NCI-H226 (cell line): ENCODE results near the gene SCO1.

Experiments
- DNase-seq: peaks from one replicate; pipeline ENCODE4 v3.0.0-alpha.2; 2015

The SCO1 gene

DNA sequence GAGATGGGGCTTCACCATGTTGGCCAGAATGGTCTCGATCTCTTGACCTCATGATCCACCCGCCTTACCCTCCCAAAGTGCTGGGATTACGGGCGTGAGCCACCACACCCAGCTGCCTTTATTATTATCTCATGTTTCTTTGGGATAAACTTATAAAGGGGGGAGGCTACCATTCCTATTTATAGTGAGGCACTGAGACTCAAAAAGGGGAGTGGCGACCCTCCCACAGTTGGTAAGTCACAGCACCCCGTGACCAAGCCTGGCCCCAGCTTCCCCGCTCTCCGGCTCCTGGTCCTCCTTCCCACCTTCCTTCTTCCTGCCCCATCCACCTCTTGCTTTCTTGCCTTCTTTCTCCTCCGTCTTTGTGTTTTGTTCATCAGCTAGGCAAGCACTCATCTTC is 45.4 kb downstream of the SCO1 start:
- DNase-seq: no peak

DNA sequence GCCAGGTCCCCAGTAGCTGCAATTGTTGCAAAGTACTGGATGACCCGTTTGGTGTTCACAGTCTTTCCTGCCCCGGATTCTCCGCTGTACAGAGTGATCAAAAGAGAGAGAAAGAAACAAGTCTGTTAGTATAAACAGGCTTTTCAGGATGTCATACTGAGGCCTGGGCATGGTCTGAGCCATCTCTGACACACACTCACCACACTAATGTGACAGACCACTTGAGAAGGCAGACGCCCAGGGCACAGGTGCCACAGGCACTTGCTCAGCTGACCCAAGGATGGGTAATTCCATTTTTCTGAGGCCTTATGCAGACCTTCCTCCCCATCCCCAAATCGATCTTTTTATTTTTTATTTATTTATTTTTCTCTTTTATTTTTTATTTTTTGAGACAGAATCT is 47.7 kb downstream of the SCO1 start:
- DNase-seq: no peak

DNA sequence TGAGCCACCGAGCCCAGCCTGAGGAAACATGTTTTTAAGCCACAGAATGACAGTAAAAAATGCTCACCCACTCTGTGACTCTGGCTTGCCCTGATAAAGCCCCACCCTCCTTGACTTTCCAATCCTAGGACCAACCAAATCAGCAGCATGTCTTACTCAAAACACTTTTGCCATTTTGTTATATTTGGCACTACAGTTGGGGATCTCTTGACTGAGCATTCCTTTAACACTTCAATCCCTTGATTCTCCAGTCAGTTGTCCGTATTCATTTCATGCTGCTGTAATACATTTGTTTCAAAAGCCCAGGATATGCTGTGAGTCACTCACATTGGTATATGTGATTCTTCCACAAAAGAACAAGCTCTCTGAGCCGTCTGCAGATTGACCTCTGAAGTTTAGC is 48.4 kb downstream of the SCO1 start:
- no peak for DNase-seq

DNA sequence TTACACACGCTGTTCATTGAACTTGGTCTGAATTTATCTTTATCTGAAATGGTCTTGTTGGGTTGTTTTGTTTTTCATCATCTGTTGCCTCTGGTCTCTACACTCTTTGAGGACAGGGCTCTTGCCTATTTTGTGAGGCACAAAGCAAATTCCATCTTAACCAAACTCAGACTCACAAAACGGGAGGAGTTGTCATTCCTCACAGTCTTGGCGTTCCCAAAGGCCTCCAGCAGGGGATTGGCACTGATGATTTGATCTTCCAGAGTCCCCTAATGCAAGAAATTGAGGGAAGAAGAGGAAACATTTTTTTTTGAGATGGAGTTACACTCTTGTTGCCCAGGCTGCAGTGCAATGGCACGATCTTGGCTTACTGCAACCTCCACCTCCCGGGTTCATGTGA is 49.0 kb downstream of the SCO1 start:
- DNase-seq: no peak

DNA sequence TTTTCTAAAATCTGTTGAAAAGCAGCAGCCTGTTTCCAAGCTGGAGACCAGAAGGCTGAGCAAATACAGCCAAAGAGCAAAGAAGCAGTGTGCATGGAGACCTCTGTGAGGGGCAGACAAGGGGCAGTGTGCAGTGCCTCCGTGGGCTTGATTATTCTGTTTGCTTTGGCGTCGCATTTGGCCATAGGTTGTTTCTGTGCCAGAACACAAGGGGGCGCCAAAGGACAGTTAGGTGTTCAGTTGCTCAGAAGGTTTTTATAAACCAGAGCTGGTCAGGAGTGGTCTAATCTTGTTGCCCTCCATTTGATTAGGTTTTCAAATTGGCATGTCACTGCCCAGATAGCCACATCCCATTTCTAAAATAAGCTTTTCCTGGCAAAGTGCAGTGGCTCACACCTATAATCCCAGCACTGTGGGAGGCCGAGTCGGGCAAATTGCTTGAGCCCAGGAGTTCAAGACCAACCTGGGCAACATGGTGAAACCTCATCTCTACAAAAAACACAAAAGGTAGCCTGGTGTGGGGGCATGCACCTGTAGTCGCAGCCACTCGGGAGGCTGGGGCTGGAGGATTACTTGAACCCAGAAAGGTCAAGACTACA is 50.8 kb downstream of the SCO1 start:
- no peak for DNase-seq

DNA sequence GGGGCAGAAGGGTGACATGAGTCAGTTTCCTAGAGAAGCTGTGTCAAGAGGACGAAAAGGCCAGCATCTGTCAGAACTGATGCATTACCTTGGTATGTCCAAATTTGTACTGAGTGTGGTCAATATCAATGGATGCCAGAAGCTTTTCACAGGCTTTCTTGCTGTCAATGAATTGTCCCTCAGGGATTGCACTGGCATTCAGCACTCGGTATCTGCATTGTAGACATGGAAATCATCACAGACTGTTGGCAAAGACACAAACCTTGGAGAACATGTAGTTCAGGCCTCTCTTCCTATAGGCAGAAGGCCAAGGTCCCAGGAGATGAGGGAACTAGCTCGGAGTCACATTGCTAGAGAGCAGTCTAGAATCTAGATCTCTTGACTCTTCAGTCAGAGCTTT is 56.9 kb downstream of the SCO1 start:
- no peak for DNase-seq

DNA sequence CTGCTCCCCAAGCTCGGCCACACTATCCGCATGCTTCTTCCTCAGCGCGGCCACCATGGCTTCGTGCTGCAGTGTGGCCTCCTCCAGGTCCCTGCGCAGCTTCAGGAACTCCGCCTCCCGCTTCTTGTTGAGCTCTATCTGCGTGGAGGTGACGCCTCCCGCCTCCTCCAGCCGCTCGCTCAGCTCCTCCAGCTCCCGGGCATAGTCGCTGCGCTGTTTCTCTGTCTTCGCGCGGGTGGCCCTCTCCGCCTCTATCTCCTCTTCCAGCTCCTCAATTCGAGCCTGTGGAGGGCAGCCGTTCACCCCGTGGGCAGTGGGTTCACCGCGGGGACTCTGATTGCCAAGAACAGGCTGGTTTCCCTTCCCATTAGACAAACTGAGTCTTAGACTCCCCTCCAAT is 59.2 kb downstream of the SCO1 start:
- DNase-seq: no peak

DNA sequence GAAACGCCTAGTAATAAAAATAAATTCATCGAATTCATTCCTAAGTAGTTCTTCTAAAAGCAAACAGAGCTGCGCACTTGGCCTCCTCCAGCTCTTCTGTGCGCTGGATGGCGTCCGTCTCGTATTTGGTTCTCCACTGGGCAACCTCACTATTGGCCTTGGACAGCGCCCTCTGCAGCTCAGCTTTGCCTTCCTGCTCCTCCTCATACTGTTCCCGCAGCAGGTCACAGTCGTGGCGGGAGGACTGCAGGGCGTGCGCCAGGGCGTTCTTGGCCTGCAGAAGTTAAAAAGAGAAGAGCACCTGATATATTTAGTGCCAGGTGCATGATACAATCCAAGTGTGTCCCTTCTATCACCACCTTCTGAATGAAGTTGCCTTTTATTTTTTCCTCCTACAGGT is 62.0 kb downstream of the SCO1 start:
- no peak for DNase-seq

DNA sequence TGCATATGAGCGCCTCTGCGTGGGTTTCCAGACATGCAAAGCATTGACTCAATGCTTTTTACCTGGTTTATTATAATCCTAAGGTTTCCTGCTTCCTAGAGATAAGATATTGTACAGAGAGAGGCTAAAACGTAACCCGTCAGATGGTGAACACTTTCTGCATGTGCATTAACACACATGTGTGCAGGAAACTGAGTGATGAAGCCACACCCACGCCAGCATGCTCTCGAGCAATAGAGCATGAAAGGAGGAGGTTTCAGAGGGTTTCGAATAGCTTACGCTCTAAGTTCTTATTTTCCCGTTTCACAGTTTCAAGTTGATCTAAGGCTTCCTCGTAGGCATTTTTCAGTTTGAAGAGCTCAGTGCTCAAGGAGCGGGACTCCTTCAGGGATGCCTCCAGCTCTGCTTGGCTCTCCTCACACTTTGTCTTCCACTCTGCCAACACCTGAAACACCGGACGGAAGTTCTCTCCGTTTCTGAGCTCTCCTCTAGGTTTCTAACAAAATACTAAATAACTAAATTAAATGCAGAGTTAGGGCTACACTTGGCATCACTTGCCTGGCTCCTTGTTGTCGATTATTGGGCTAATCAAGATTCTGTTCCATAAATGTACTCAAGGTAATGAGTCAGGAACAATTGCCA is 63.5 kb downstream of the SCO1 start:
- no peak for DNase-seq

DNA sequence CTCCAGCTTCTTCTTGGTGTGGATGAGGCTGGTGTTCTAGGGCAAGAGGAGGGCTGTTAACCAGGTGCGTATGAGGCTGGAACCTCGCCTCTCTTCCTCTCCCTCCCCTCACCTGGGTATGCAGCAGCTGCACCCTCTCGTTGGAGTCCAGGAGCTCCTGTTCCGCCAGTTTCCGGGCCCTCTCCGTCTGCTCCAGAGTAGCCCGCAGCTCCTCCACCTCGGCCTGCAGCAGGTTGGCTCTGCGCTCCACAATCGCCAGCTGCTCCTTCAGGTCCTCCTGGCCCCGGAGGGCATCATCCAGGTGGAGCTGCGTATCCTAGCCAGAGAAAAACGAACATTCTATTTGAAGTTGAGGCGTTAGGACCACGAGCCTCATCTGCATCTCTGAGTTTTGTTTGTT is 65.6 kb downstream of the SCO1 start:
- DNase-seq: no peak

DNA sequence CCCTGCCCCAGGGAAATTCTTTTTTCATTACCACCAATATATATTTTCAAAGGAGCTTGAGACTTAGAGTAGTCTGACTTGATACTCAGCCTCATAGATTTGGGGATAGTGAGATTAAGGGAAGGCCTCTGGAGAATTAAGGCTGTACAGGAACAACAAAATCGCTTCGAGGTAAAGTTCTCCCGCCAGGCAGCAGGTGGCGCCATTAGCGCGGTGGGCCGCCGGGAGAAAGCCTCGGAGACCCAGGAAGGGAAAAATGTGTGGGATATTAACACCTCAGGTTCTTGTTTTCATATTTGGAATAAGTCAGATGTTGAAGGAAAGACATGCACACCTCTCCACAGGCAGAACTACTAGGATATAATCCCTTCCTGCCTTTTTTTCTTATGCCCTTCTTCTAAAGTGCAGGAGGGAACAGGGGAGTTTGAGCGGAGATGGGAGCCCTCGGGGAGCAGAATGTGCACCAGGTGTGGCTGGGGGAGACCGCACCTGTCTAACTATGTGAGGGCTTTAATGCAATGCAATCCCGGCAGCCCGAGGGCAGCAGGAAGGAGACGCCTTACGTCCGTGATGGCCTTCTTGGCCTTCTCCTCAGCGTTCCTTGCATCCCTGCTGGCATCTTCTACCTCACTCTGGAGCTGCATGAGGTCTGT is 66.2 kb downstream of the SCO1 start:
- peak; percentile 14 for DNase-seq

DNA sequence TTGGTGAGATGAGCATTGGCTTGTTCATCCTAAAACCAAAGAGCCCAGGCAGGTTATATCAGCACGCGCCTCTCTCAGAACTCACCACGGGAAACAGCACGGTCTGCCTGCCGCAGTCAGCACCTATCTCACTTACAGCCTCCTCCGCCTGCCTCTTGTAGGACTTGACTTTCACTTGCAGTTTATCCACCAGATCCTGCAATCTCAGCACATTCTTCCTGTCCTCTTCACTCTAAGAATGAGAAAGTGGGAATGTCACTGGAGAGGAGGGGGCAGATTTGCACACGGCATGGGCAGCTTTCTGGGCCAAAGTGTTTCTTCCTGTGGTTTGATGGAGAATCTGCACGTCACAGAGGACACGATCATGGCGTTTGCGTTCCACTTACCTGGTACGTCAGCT is 67.6 kb downstream of the SCO1 start:
- DNase-seq: no peak

DNA sequence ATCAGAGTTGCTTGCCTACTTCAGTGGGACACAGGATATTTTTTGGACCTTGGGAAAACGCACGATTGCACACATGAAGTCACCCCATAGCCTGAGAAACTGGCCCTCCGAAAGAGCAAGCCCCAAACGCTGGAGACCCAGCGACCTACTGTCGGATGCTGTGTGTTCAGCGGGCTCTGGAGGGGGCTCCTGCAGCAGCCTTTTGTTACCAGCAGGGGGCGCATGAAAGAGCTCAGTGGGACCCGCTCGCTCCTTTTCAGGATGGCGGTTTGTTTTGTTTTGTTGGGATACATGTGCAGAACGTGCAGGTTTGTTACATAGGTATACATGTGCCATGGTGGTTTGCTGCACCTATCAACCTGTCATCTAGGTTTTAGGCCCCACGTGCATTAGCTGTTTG is 68.6 kb downstream of the SCO1 start:
- no peak for DNase-seq

DNA sequence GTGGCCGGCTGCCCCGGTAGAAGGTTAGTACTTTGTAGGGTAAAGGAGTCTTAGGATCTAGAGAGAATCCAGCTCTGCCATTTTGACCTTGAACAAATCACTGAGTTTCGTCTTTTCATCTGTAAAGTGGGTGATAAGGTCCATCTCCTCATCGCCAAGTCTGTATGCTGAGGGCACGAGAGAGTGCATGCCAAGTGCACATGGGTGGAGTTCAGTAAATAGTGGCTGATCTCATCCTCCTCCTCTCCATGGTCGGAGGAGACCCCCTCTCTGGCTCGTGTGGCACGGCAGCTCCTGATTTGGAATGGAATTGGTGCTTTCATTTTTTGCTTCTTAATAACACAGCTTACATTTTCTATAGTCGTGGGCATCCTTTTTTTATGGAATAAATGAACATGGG is 70.9 kb downstream of the SCO1 start:
- no peak for DNase-seq

DNA sequence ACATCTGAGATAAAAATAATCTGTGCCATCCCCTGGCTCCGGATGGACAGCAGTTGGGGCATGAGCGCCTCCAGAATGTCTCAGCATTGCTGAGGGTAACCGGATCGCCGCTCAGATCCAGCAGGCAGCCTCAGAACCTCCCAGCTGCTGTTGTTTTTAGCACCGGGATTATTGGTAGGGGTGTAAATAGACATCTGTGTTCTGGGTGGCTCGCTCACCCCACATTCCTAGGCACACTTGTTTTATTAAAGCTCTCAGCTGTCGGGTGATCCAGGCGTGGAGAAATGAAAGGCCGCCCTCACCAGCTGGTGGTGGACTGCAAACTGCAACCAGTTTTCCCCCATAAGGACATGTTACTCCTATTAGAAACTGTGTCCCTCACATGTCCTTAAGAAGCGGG is 72.4 kb downstream of the SCO1 start:
- DNase-seq: no peak

DNA sequence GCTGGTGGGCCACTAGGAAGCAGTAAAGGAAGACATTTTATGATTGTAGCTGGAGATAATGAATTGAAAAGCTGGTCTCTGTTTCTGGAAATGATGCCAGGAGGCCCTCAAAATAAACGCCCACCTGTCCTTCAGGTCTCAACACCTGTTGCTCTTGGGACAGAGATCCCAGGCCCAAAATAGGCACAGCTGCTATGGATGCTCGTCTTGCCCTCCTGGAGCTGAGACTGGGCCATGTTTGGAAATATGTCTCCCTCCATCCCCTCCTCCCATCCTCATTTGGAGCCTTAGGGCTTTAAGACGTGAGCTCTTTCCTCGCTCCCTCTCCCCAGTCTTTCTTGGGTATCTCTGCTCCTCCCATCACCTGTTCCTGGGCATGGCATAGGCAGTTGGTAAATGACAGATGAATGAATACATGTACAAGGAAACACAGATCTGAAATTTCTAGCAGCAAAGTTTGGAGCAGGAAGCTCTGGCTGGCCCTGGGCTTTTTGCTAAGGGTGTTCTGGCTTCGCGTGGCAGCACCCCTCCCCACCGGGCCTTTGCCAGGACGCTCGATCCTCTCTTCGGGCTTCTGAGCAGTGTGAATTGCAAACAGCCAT is 73.5 kb downstream of the SCO1 start:
- DNase-seq: no peak

DNA sequence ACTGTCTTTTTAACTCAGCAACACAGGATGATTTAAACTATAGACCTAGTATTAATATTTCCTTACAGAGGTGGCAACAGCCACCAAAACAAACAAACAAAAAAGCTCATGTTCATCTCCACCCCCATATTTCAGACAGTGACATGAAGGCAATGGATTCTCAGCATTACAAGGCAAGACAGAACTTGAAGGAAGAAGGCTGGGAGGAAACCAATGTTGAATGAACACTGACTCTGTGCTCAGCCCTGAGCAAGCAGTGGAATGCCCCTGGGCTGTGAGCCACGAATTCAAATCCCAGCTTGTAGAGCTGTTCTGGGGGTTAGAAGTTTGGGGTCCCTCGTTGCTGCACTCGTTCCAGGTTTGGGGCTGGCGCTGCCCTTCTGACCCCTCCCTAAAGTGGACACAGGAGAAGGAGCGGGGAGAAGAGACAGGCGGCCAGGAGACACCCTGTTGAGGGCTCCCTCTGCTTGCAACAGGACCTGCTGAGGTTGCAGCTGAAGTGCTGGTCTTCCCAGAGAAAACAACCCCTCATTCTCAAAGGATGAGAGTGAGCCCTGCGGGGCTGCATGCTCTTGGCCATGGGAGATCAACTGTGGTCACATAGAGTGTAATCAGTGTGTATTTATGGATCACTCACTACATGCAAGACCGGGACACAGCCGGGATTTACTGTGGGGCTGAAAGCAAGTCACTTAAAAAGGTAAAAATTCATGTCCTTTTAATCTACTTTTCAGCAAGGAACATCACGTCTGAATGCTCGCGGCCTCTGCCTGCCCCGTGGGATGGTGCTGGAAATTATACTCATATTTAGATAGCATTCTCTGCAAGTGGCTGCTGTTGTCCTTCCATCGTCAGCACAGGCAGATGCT is 74.5 kb downstream of the SCO1 start:
- no peak for DNase-seq
